Kidney (tissue), 14 donors: Measurements from ENCODE around the gene ZP1. TPM values are rescaled to one million over a fixed set of nuclear protein-coding genes. Genes with fewer than 3 reads are reported as not detected.
A peak's percentile ranks its signal among the peaks of the same experiment; 100 is the strongest.

Source experiments
- DNase-seq, 5 donors: peaks; one replicate each; pipeline ENCODE4 v3.0.0-alpha.2; 2013 to 2020
- FAIRE-seq: peaks from 2 replicates; lab custom pipeline; 2012; peaks lifted over from hg19 to GRCh38; lab: Jason Lieb, UNC
- H3K27ac ChIP-seq, 2 donors: one replicate each; pipeline ENCODE4 v1.7.0; 2013; ENCODE audit warnings: low read depth in 2 of 2, low read length in 2 of 2, inconsistent platforms in 1 of 2
- H3K27me3 ChIP-seq: one replicate; pipeline ENCODE4 v1.7.1; 2013; ENCODE audit warnings: low read length, inconsistent platforms; ENCODE audit not compliant: control insufficient read depth, insufficient read depth
- H3K36me3 ChIP-seq, 3 donors: one replicate each; pipeline versions ENCODE4 v1.7.0 to v1.7.1; 2013; ENCODE audit warnings: low read length in 3 of 3, control low read depth in 1 of 3, inconsistent platforms in 1 of 3; ENCODE audit not compliant: insufficient read depth in 3 of 3, control insufficient read depth in 2 of 3
- H3K4me1 ChIP-seq, 3 donors: one replicate each; pipeline versions ENCODE4 v1.7.0 to v1.7.1; 2013; ENCODE audit warnings: low read length in 3 of 3, inconsistent platforms in 1 of 3, low read depth in 1 of 3; ENCODE audit not compliant: control insufficient read depth in 2 of 3, insufficient read depth in 2 of 3
- H3K4me3 ChIP-seq, 3 donors: one replicate each; pipeline versions ENCODE4 v1.7.0 to v1.8.1; 2013; ENCODE audit warnings: low read length in 3 of 3, control low read depth in 1 of 3, inconsistent platforms in 1 of 3
- H3K9ac ChIP-seq, 3 donors: one replicate each; pipeline versions ENCODE4 v1.7.0 to v1.7.1; 2013; ENCODE audit warnings: low read length in 3 of 3, control low read depth in 1 of 3, inconsistent platforms in 1 of 3
- H3K9me3 ChIP-seq, 3 donors: one replicate each; pipeline versions ENCODE4 v1.7.0 to v1.7.1; 2013; ENCODE audit warnings: low read length in 3 of 3, control low read depth in 1 of 3, inconsistent platforms in 1 of 3; ENCODE audit not compliant: control insufficient read depth in 2 of 3, insufficient read depth in 1 of 3
- intact Hi-C: fragments of 100-400 bp; cut with DNase I; formaldehyde crosslinking; loops from one replicate; pipeline ENCODE4 v1.11.1; 2022
- polyA plus RNA-seq: library from polyadenylated mRNA; stranded (reverse); fragments of 350-450 nt; fragmentation: Illumina TruSeq; extraction: RNeasy Lipid Tissue Mini Kit (QIAGEN cat#74804); gene quantifications from one replicate; pipeline ENCODE4 v1.2.3, GENCODE V29; 2014; ENCODE audit warnings: low read depth, low replicate concordance; ENCODE audit not compliant: insufficient read depth
- total RNA-seq: library from RNA; stranded (reverse); fragmentation: NEBNext Ultra II Directional; extraction: Animal tissue kit (Norgen Biotek cat#: 25700); gene quantifications from one replicate; pipeline ENCODE4 v1.2.1, GENCODE V29; 2021
- TF ChIP-seq, protein P1 (sequence below): IDR thresholded peaks from 3 replicates; pipeline ENCODE4 v1.5.1; 2012; ENCODE audit warnings: mild to moderate bottlenecking, moderate library complexity, borderline replicate concordance; ENCODE audit not compliant: insufficient read depth; ENCODE audit errors: extremely low read depth
- donor health status: control.
- donor health status: control.
- donor health status: control.
- donor health status: control.
- donor health status: control.
- donor health status: DM: yes; HTN: yes; CAD: no.
- donor health status: Normal renal cell carcinoma (clear cell type).

The ZP1 gene
- total and polyA plus RNA-seq, 2 donors from 2014 or later = not detected

- no peaks in the 10 kb centered on the region for H3K27me3 ChIP-seq
- H3K36me3 ChIP-seq = peaks cover 0 to 3% (median 0%) of the 10 kb centered on the region in 3 donors
- TF ChIP-seq, protein P1, sequence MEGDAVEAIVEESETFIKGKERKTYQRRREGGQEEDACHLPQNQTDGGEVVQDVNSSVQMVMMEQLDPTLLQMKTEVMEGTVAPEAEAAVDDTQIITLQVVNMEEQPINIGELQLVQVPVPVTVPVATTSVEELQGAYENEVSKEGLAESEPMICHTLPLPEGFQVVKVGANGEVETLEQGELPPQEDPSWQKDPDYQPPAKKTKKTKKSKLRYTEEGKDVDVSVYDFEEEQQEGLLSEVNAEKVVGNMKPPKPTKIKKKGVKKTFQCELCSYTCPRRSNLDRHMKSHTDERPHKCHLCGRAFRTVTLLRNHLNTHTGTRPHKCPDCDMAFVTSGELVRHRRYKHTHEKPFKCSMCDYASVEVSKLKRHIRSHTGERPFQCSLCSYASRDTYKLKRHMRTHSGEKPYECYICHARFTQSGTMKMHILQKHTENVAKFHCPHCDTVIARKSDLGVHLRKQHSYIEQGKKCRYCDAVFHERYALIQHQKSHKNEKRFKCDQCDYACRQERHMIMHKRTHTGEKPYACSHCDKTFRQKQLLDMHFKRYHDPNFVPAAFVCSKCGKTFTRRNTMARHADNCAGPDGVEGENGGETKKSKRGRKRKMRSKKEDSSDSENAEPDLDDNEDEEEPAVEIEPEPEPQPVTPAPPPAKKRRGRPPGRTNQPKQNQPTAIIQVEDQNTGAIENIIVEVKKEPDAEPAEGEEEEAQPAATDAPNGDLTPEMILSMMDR = no peak
- H3K4me1 ChIP-seq = peaks cover 0 to 4% (median 0%) of the 10 kb centered on the region in 3 donors
- intact Hi-C loops = no loop called here
- H3K4me3 ChIP-seq = no peak overlapping the region
- no peak overlapping the region for H3K9ac ChIP-seq
- FAIRE-seq (no peak), DNase-seq (no peak)
- H3K27ac ChIP-seq = no peak overlapping the region
- no peaks in the 10 kb centered on the region for H3K9me3 ChIP-seq
Measured at GRCh38 chr11:60854140-60854846, 13.0 kb upstream of the ZP1 start.

GRCh38 chr11:60854847-60855725 lies 12.3 kb upstream of the ZP1 start:
- TF ChIP-seq, protein P1 = no peak
- no peaks in the 10 kb centered on the region for H3K27me3 ChIP-seq
- no peaks in the 10 kb centered on the region for H3K9me3 ChIP-seq
- peaks cover 0 to 3% (median 0%) of the 10 kb centered on the region in 3 donors for H3K36me3 ChIP-seq
- intact Hi-C loops = no loop called here
- H3K27ac ChIP-seq = no peak overlapping the region
- H3K9ac ChIP-seq = no peak overlapping the region
- H3K4me1 ChIP-seq = peaks cover 0 to 4% (median 0%) of the 10 kb centered on the region in 3 donors
- FAIRE-seq = no peak
- no peak overlapping the region for H3K4me3 ChIP-seq
- DNase-seq = peak in 1 of 5 donors; percentile 32

- Histone ChIP-seq H3K27ac (no peak within 1 kb of the TSS), H3K27me3 (no peaks in the 10 kb centered on the region), H3K9ac (no peak within 1 kb of the TSS), H3K9me3 (no peaks in the 10 kb centered on the region), H3K36me3 (no peaks in the 10 kb centered on the region), H3K4me1 (peaks cover 0 to 4% (median 0%) of the 10 kb centered on the region in 3 donors), H3K4me3 (no peak within 1 kb of the TSS)
- DNase-seq (peak in 1 of 5 donors; percentile 45), FAIRE-seq (no peak)
- intact Hi-C loops = no loop called here
- TF ChIP-seq, protein P1 = no peak
Measured at GRCh38 chr11:60855726-60856633, 11.4 kb upstream of the ZP1 start, which contains the start of gene PTGDR2. Gene PTGDR2 (minus strand): TSS chr11:60855950. CDS start chr11:60853722, 2,228 bp downstream.
